Measurements from ENCODE around the gene PER2. TPM values are rescaled to one million over a fixed set of nuclear protein-coding genes. Genes with fewer than 3 reads are reported as not detected.

PER2 gene
- total and polyA plus RNA-seq, 2 of the 13 experiments (the other 11 are each of a cell fraction or from before 2014, with no cell fraction given) = 5.1 to 9.4 TPM

DNA sequence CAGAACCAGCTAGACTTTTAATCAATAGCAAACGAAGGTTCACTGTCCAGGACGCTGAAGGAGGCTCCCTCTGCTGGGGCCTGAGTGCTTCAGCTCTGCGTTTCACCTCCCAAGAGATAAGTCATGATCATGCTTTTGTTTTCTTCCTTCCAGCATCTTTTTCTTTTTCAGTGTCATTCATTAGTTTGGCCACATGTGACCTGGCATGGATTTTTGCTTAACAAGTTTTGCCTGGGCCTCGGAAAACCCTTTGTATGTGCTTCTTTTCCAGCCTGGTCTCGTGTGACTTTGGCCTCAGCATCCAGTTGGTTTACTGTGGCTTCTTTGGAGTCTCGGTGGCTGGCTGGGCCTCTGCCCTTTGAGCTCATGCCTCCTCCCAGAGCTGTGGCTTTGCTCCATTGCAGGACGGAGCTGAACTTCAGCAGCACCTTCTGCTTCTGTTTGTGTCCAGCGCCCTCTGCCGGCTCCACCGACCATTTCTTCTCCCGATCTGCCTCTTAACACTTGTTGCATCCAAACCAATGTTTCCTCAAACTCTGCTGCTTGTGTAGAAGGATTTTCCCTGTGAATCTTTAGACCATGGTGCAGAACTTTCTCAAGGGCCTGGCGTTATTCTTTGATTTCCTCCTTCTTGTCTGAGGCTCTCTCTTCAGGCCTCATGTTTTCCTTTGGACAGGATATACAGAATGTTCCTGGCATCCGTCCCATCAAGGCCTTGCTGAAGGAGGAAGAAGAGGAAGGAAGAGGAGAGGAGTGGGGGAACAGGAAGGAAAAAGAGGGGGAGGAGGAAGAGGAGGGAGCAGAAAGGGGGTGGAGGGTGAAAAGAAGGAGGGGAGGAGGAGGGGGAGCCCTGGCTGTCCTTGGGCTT lies 25.0 kb downstream of the PER2 start (continued):
- no peak for TF ChIP-seq GABPA (IDR thresholded peaks at IDR 0.05; ENCODE audit: low read depth, low read length)
- peak; percentile 23 for TF ChIP-seq GABPA (CRISPR knock-in tag; IDR thresholded peaks at IDR 0.05; ENCODE audit: low read depth)
- TF ChIP-seq ETV5 (CRISPR knock-in tag; IDR thresholded peaks at IDR 0.05; ENCODE audit: borderline replicate concordance) = no peak; the same call in 1 of the 2 replicates
- TF ChIP-seq, protein P1, sequence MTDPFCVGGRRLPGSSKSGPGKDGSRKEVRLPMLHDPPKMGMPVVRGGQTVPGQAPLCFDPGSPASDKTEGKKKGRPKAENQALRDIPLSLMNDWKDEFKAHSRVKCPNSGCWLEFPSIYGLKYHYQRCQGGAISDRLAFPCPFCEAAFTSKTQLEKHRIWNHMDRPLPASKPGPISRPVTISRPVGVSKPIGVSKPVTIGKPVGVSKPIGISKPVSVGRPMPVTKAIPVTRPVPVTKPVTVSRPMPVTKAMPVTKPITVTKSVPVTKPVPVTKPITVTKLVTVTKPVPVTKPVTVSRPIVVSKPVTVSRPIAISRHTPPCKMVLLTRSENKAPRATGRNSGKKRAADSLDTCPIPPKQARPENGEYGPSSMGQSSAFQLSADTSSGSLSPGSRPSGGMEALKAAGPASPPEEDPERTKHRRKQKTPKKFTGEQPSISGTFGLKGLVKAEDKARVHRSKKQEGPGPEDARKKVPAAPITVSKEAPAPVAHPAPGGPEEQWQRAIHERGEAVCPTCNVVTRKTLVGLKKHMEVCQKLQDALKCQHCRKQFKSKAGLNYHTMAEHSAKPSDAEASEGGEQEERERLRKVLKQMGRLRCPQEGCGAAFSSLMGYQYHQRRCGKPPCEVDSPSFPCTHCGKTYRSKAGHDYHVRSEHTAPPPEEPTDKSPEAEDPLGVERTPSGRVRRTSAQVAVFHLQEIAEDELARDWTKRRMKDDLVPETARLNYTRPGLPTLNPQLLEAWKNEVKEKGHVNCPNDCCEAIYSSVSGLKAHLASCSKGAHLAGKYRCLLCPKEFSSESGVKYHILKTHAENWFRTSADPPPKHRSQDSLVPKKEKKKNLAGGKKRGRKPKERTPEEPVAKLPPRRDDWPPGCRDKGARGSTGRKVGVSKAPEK (CRISPR knock-in tag; IDR thresholded peaks at IDR 0.05; ENCODE audit: borderline replicate concordance) = no peak
- TF ChIP-seq, protein P2, sequence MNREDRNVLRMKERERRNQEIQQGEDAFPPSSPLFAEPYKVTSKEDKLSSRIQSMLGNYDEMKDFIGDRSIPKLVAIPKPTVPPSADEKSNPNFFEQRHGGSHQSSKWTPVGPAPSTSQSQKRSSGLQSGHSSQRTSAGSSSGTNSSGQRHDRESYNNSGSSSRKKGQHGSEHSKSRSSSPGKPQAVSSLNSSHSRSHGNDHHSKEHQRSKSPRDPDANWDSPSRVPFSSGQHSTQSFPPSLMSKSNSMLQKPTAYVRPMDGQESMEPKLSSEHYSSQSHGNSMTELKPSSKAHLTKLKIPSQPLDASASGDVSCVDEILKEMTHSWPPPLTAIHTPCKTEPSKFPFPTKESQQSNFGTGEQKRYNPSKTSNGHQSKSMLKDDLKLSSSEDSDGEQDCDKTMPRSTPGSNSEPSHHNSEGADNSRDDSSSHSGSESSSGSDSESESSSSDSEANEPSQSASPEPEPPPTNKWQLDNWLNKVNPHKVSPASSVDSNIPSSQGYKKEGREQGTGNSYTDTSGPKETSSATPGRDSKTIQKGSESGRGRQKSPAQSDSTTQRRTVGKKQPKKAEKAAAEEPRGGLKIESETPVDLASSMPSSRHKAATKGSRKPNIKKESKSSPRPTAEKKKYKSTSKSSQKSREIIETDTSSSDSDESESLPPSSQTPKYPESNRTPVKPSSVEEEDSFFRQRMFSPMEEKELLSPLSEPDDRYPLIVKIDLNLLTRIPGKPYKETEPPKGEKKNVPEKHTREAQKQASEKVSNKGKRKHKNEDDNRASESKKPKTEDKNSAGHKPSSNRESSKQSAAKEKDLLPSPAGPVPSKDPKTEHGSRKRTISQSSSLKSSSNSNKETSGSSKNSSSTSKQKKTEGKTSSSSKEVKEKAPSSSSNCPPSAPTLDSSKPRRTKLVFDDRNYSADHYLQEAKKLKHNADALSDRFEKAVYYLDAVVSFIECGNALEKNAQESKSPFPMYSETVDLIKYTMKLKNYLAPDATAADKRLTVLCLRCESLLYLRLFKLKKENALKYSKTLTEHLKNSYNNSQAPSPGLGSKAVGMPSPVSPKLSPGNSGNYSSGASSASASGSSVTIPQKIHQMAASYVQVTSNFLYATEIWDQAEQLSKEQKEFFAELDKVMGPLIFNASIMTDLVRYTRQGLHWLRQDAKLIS (CRISPR knock-in tag; IDR thresholded peaks at IDR 0.05) = no peak
- no peak; the same call in 1 of the 2 replicates for TF ChIP-seq PITX1 (CRISPR knock-in tag; IDR thresholded peaks at IDR 0.05)
- 0 out of 2 replicates have a peak, but pooled peaks have one; percentile 45 for TF ChIP-seq MAF1 (CRISPR knock-in tag; IDR thresholded peaks at IDR 0.05; ENCODE audit: borderline replicate concordance)
- TF ChIP-seq, protein P3, sequence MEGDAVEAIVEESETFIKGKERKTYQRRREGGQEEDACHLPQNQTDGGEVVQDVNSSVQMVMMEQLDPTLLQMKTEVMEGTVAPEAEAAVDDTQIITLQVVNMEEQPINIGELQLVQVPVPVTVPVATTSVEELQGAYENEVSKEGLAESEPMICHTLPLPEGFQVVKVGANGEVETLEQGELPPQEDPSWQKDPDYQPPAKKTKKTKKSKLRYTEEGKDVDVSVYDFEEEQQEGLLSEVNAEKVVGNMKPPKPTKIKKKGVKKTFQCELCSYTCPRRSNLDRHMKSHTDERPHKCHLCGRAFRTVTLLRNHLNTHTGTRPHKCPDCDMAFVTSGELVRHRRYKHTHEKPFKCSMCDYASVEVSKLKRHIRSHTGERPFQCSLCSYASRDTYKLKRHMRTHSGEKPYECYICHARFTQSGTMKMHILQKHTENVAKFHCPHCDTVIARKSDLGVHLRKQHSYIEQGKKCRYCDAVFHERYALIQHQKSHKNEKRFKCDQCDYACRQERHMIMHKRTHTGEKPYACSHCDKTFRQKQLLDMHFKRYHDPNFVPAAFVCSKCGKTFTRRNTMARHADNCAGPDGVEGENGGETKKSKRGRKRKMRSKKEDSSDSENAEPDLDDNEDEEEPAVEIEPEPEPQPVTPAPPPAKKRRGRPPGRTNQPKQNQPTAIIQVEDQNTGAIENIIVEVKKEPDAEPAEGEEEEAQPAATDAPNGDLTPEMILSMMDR (CRISPR knock-in tag; IDR thresholded peaks at IDR 0.05) = peak; percentile 93
- TF ChIP-seq RAD21 (CRISPR knock-in tag; IDR thresholded peaks at IDR 0.05) = peak; percentile 99
- TF ChIP-seq CREB1 (IDR thresholded peaks at IDR 0.05) = no peak
- no peak for TF ChIP-seq CREB1 (CRISPR knock-in tag; IDR thresholded peaks at IDR 0.05)
- TF ChIP-seq, protein P4, sequence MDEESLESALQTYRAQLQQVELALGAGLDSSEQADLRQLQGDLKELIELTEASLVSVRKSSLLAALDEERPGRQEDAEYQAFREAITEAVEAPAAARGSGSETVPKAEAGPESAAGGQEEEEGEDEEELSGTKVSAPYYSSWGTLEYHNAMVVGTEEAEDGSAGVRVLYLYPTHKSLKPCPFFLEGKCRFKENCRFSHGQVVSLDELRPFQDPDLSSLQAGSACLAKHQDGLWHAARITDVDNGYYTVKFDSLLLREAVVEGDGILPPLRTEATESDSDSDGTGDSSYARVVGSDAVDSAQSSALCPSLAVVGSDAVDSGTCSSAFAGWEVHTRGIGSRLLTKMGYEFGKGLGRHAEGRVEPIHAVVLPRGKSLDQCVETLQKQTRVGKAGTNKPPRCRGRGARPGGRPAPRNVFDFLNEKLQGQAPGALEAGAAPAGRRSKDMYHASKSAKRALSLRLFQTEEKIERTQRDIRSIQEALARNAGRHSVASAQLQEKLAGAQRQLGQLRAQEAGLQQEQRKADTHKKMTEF (CRISPR knock-in tag; IDR thresholded peaks at IDR 0.05) = peak; percentile 67; the same call in 1 of the 2 replicates
- 0 out of 2 replicates have a peak, but pooled peaks have one; percentile 64 for TF ChIP-seq MEIS1 (CRISPR knock-in tag; IDR thresholded peaks at IDR 0.05; ENCODE audit: borderline replicate concordance)
- peak; percentile 42; the same call in 1 of the 2 replicates for TF ChIP-seq SP5 (CRISPR knock-in tag; IDR thresholded peaks at IDR 0.05; ENCODE audit: borderline replicate concordance, low read depth)
